ENCODE data around the gene ARHGDIB.

DNA sequence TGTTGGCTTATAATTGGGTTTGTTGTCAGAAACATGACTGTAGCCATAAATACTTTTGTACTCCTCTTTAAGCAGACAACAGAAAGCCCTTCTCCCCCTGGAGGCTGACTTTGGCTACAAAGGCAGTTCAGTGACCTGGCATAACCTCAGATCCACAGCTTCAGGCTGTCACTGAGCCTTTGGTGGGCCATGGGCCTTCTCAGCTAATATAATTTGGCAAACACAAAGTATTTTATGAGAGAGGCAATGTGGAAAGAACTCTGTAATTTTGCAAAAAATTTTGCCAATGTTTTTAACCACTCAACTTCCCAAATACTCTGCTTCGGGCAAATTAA, 60.2 kb downstream of the ARHGDIB start:
- TF ChIP-seq, protein P1, sequence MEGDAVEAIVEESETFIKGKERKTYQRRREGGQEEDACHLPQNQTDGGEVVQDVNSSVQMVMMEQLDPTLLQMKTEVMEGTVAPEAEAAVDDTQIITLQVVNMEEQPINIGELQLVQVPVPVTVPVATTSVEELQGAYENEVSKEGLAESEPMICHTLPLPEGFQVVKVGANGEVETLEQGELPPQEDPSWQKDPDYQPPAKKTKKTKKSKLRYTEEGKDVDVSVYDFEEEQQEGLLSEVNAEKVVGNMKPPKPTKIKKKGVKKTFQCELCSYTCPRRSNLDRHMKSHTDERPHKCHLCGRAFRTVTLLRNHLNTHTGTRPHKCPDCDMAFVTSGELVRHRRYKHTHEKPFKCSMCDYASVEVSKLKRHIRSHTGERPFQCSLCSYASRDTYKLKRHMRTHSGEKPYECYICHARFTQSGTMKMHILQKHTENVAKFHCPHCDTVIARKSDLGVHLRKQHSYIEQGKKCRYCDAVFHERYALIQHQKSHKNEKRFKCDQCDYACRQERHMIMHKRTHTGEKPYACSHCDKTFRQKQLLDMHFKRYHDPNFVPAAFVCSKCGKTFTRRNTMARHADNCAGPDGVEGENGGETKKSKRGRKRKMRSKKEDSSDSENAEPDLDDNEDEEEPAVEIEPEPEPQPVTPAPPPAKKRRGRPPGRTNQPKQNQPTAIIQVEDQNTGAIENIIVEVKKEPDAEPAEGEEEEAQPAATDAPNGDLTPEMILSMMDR (conservative IDR thresholded peaks at IDR 0.05; ENCODE audit: low read length): peak; percentile 38
- no peak for TF ChIP-seq EZH2phosphoT487 (IDR thresholded peaks at IDR 0.05; ENCODE audit: borderline replicate concordance, low read depth, low read length)

Measured in OCI-LY7 (cell line).